Measurements from ENCODE around the gene UNC80. TPM values are rescaled to one million over a fixed set of nuclear protein-coding genes. Genes with fewer than 3 reads are reported as not detected.

Gene UNC80
- total and polyA plus RNA-seq, 2 of the 13 experiments (the other 11 are each of a cell fraction or from before 2014, with no cell fraction given), result not detected

GRCh38 chr2:209908511-209908910 is 136.9 kb downstream of the UNC80 start:
- H3K4me2 ChIP-seq (ENCODE audit: low read depth, low read length), result no peak overlapping the region
- no peaks in the 10 kb centered on the region for H4K20me1 ChIP-seq (ENCODE audit: insufficient read depth, low read length)
- intact Hi-C loops (cut with micrococcal nuclease; ENCODE audit: unreplicated experiment), result no loop called here
- H3K9me3 ChIP-seq (ENCODE audit: low read length), result no peaks in the 10 kb centered on the region
- no peak for FAIRE-seq
- no peak for ATAC-seq
- BruUV-seq (replicated peaks), result no TSS peak
- H3K27ac ChIP-seq (ENCODE audit: extremely low read length, insufficient read depth, low read length), result no peak overlapping the region
- H3K4me1 ChIP-seq (ENCODE audit: insufficient read depth, low read length), result no peaks in the 10 kb centered on the region
- no peak for TF ChIP-seq HMGA1 (CRISPR knock-in tag; conservative IDR thresholded peaks at IDR 0.05)
- no peak for TF ChIP-seq ZKSCAN1 (IDR thresholded peaks at IDR 0.05; ENCODE audit: low read length)
- TF ChIP-seq NR1H2 (CRISPR knock-in tag; IDR thresholded peaks at IDR 0.05; ENCODE audit: borderline replicate concordance, low read depth), result no peak
- no peak overlapping the region for H3K4me3 ChIP-seq (replicated peaks in 1 of 3; ENCODE audit: insufficient read depth in 1 of 3, low read depth in 2 of 3, low read length in 3 of 3)
- no peaks in the 10 kb centered on the region for H3K36me3 ChIP-seq (replicated peaks in 1 of 2; ENCODE audit: control insufficient read depth in 1 of 2, insufficient read depth in 2 of 2, low read length in 2 of 2)
- no peak overlapping the region for H2AFZ ChIP-seq (ENCODE audit: low read length)
- ChIA-PET CTCF (ENCODE audit: low intra/inter-chr PET ratio, low total read pairs) (no interaction called here), POLR2A (no interaction called here)
- in situ Hi-C loops (cut with HindIII; ENCODE audit: extremely low pct_ligation_motif_present, low pct_unique_long_range_greater_than_20kb), result no loop called here
- H3K27me3 ChIP-seq (ENCODE audit: control insufficient read depth in 1 of 2, insufficient read depth in 2 of 2, low read length in 2 of 2), result no peaks in the 10 kb centered on the region
- WGBS (ENCODE audit: low lambda C conversion rate), result 0% methylated on average over 1 of the region's 1 CpG
- no peak for DNase-seq (ENCODE audit: low spot score)
- H3K79me2 ChIP-seq (ENCODE audit: insufficient read depth, low read length), result no peaks in the 10 kb centered on the region
- no peak overlapping the region for H3K9ac ChIP-seq (ENCODE audit: insufficient read depth, low read depth, low read length)

GRCh38 chr2:209911486-209911885 is 139.9 kb downstream of the UNC80 start:
- Histone ChIP-seq H3K4me2 (ENCODE audit: low read depth, low read length) (no peak overlapping the region), H3K9me3 (ENCODE audit: low read length) (no peaks in the 10 kb centered on the region), H2AFZ (ENCODE audit: low read length) (no peak overlapping the region), H3K9ac (ENCODE audit: insufficient read depth, low read depth, low read length) (no peak overlapping the region), H3K4me3 (replicated peaks in 1 of 3; ENCODE audit: insufficient read depth in 1 of 3, low read depth in 2 of 3, low read length in 3 of 3) (no peak overlapping the region), H4K20me1 (ENCODE audit: insufficient read depth, low read length) (no peaks in the 10 kb centered on the region), H3K79me2 (ENCODE audit: insufficient read depth, low read length) (no peaks in the 10 kb centered on the region), H3K27me3 (ENCODE audit: control insufficient read depth in 1 of 2, insufficient read depth in 2 of 2, low read length in 2 of 2) (no peaks in the 10 kb centered on the region), H3K36me3 (replicated peaks in 1 of 2; ENCODE audit: control insufficient read depth in 1 of 2, insufficient read depth in 2 of 2, low read length in 2 of 2) (no peaks in the 10 kb centered on the region), H3K27ac (ENCODE audit: extremely low read length, insufficient read depth, low read length) (no peak overlapping the region), H3K4me1 (ENCODE audit: insufficient read depth, low read length) (no peaks in the 10 kb centered on the region)
- intact Hi-C loops (cut with micrococcal nuclease; ENCODE audit: unreplicated experiment), result no loop called here
- DNase-seq (ENCODE audit: low spot score) (no peak), FAIRE-seq (no peak), ATAC-seq (no peak)
- CTCF ChIA-PET (ENCODE audit: low intra/inter-chr PET ratio, low total read pairs), result no interaction called here
- 0% methylated on average over 4 of the region's 4 CpGs for WGBS (ENCODE audit: low lambda C conversion rate)
- no TSS peak for BruUV-seq (replicated peaks)
- POLR2A ChIA-PET, result no interaction called here
- in situ Hi-C loops (cut with HindIII; ENCODE audit: extremely low pct_ligation_motif_present, low pct_unique_long_range_greater_than_20kb), result no loop called here
- TF ChIP-seq ZNF430 (CRISPR knock-in tag; IDR thresholded peaks at IDR 0.05) (no peak), AHDC1 (CRISPR knock-in tag; IDR thresholded peaks at IDR 0.05; ENCODE audit: borderline replicate concordance) (no peak), ZBTB46 (CRISPR knock-in tag; IDR thresholded peaks at IDR 0.05; ENCODE audit: borderline replicate concordance) (no peak), ZNF543 (CRISPR knock-in tag; IDR thresholded peaks at IDR 0.05) (no peak), KAT8 (CRISPR knock-in tag; IDR thresholded peaks at IDR 0.05) (no peak), ZFP36 (IDR thresholded peaks at IDR 0.05; ENCODE audit: borderline replicate concordance, low read depth, low read length, partially characterized antibody) (no peak), ZNF510 (CRISPR knock-in tag; IDR thresholded peaks at IDR 0.05; ENCODE audit: low read depth) (no peak)
